ENCODE data around the gene BTAF1. TPM values are rescaled to one million over a fixed set of nuclear protein-coding genes. Genes with fewer than 3 reads are reported as not detected.
"Not testable (repeated sequence)": the region's sequence is repeated elsewhere in the genome, so short reads cannot be mapped to it uniquely, and the experiment has no call there.

The BTAF1 gene
- polyA plus RNA-seq, 1 donor (not counting 4 experiments of a cell fraction or from before 2014, with no cell fraction given), result 42.9 TPM

DNA sequence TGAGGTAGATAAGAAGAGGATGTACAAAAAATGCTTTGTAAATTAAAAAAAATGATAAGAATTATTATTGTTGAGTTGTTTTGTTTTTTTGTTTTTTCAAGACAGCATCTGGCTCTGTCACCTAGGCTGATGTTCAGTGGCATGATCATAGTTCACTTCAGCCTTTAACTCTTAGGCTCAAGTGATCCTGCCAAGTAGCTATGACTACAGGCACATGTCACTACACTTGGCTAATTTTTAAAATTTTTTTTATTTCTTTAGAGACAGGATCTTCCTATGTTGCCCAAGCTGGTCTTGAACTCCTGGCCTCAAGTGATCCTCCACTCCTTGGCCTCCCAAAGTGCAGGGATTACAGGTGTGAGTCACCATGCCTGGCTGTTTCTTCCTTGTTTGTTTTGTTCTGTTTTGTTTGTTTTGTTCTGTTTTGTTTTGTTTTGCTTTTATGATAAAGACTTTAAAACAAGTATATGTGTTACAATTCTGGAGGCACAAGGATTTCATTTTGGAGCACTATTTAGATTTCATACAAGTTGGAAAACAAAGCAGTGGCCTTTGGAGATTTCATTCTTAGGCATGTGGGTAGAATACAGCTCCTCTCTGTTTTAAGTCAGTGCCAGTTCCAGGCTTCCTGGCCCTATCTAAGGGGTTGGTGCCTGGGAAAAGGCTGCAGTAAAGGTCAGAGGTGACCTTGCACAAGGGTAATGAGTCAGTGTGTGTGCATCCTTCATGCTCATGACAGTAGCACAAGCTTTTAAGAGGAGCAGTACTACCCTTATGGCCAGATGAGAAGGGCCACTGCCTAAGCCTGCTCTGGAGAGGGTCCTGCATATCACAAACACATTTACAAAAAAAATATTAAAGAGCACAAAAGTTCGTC is 32.2 kb upstream of the BTAF1 start:
- Histone ChIP-seq H3K9me3 (ENCODE audit: control insufficient read depth, low read depth, low read length) (no peaks in the 10 kb centered on the region), H2AFZ (ENCODE audit: control insufficient read depth, low read length) (no peak overlapping the region), H3K4me2 (ENCODE audit: control insufficient read depth, extremely low read depth, insufficient read depth, low read depth, low read length) (no peak overlapping the region), H3K27ac (ENCODE audit: control insufficient read depth, insufficient read depth, low read length) (no peak overlapping the region), H3K9ac (ENCODE audit: control insufficient read depth, extremely low read depth, insufficient read depth, low read length) (no peak overlapping the region), H3K4me1 (ENCODE audit: control insufficient read depth, extremely low read depth, insufficient read depth, low read length) (peaks cover 12% of the 10 kb centered on the region), H3K27me3 (ENCODE audit: control insufficient read depth, extremely low read depth, insufficient read depth, low read length) (no peaks in the 10 kb centered on the region), H3K9me1 (ENCODE audit: control insufficient read depth, extremely low read depth, insufficient read depth, low read length) (no peaks in the 10 kb centered on the region), H3K36me3 (ENCODE audit: control insufficient read depth in 2 of 2, extremely low read depth in 1 of 2, insufficient read depth in 2 of 2, low read length in 2 of 2) (no peaks in the 10 kb centered on the region), H3K79me2 (ENCODE audit: control insufficient read depth, insufficient read depth, low read length) (no peaks in the 10 kb centered on the region), H3K4me3 (ENCODE audit: control insufficient read depth in 2 of 3, extremely low read depth in 1 of 3, insufficient read depth in 2 of 3, low read depth in 1 of 3, low read length in 3 of 3) (no peak overlapping the region), H4K20me1 (ENCODE audit: control insufficient read depth, extremely low read depth, insufficient read depth, low read length) (no peaks in the 10 kb centered on the region)
- no peak for TF ChIP-seq EZH2 (IDR thresholded peaks at IDR 0.05; ENCODE audit: low read length)
- TF ChIP-seq, protein P1, sequence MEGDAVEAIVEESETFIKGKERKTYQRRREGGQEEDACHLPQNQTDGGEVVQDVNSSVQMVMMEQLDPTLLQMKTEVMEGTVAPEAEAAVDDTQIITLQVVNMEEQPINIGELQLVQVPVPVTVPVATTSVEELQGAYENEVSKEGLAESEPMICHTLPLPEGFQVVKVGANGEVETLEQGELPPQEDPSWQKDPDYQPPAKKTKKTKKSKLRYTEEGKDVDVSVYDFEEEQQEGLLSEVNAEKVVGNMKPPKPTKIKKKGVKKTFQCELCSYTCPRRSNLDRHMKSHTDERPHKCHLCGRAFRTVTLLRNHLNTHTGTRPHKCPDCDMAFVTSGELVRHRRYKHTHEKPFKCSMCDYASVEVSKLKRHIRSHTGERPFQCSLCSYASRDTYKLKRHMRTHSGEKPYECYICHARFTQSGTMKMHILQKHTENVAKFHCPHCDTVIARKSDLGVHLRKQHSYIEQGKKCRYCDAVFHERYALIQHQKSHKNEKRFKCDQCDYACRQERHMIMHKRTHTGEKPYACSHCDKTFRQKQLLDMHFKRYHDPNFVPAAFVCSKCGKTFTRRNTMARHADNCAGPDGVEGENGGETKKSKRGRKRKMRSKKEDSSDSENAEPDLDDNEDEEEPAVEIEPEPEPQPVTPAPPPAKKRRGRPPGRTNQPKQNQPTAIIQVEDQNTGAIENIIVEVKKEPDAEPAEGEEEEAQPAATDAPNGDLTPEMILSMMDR (optimal IDR thresholded peaks at IDR 0.05 in 1 of 3, IDR thresholded peaks at IDR 0.05 in 1 of 3, conservative IDR thresholded peaks at IDR 0.05 in 1 of 3; ENCODE audit: extremely low read depth in 1 of 3, insufficient read depth in 2 of 3, low read length in 3 of 3), result no peak
- peak; percentile 20 for FAIRE-seq
- dilution Hi-C loops (cut with MboI; ENCODE audit: extremely low pct_ligation_motif_present, low sequenced_read_pairs), result no loop called here
- no peak for DNase-seq (ENCODE audit: low read depth, low spot score)

DNA sequence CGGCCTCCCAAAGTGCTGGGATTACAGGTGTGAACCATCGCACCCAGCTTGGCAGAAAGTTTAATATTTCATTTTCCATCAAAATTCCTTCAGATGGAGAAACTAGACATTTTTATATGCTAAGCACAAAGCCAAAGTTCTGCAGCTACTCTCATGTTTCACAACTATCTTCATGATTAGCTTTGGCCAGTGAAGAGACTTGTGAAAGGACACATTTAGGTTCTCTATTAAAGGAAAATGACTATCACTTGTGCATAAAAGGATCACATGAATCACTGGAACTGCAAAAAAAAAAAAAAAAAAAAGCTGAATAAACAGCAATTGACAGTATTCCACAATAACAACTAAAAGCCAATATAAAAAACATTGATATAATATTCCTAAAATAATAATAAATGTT is 30.5 kb upstream of the BTAF1 start:
- H3K4me1 ChIP-seq (ENCODE audit: control insufficient read depth, extremely low read depth, insufficient read depth, low read length), result peaks cover under 1% of the 10 kb centered on the region
- no peaks in the 10 kb centered on the region for H3K36me3 ChIP-seq (ENCODE audit: control insufficient read depth in 2 of 2, extremely low read depth in 1 of 2, insufficient read depth in 2 of 2, low read length in 2 of 2)
- H2AFZ ChIP-seq (ENCODE audit: control insufficient read depth, low read length), result no peak overlapping the region
- H3K9me1 ChIP-seq (ENCODE audit: control insufficient read depth, extremely low read depth, insufficient read depth, low read length), result no peaks in the 10 kb centered on the region
- no peak overlapping the region for H3K9ac ChIP-seq (ENCODE audit: control insufficient read depth, extremely low read depth, insufficient read depth, low read length)
- H4K20me1 ChIP-seq (ENCODE audit: control insufficient read depth, extremely low read depth, insufficient read depth, low read length), result no peaks in the 10 kb centered on the region
- TF ChIP-seq, protein P1 (optimal IDR thresholded peaks at IDR 0.05 in 1 of 3, IDR thresholded peaks at IDR 0.05 in 1 of 3, conservative IDR thresholded peaks at IDR 0.05 in 1 of 3; ENCODE audit: extremely low read depth in 1 of 3, insufficient read depth in 2 of 3, low read length in 3 of 3), result no peak
- no peak for TF ChIP-seq EZH2 (IDR thresholded peaks at IDR 0.05; ENCODE audit: low read length)
- no peak for DNase-seq (ENCODE audit: low read depth, low spot score)
- H3K4me2 ChIP-seq (ENCODE audit: control insufficient read depth, extremely low read depth, insufficient read depth, low read depth, low read length), result no peak overlapping the region
- H3K9me3 ChIP-seq (ENCODE audit: control insufficient read depth, low read depth, low read length), result no peaks in the 10 kb centered on the region
- no peak overlapping the region for H3K4me3 ChIP-seq (ENCODE audit: control insufficient read depth in 2 of 3, extremely low read depth in 1 of 3, insufficient read depth in 2 of 3, low read depth in 1 of 3, low read length in 3 of 3)
- FAIRE-seq, result no peak
- dilution Hi-C loops (cut with MboI; ENCODE audit: extremely low pct_ligation_motif_present, low sequenced_read_pairs), result no loop called here
- no peak overlapping the region for H3K27ac ChIP-seq (ENCODE audit: control insufficient read depth, insufficient read depth, low read length)
- H3K79me2 ChIP-seq (ENCODE audit: control insufficient read depth, insufficient read depth, low read length), result no peaks in the 10 kb centered on the region
- H3K27me3 ChIP-seq (ENCODE audit: control insufficient read depth, extremely low read depth, insufficient read depth, low read length), result no peaks in the 10 kb centered on the region

DNA sequence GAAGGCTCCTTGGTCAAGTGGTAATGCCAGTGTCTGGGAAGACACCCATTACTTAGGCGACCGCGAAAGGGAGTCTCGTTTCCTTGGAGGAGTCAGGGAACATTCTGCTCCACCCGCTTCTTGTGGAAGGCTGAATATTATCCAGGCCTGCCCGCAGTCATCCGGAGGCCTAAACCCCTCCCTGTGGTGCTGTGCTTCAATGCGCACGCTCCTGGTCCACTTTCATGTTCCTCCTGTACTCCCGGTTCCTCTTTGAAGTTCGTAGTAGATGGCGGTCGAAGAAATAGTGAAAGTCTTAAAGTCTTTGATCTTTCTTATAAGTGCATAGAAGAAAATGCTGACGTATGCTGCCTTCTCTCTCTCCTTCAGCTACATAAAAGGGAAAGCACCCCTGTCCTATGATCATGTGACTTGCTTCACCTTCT is 29.3 kb upstream of the BTAF1 start:
- dilution Hi-C loops (cut with MboI; ENCODE audit: extremely low pct_ligation_motif_present, low sequenced_read_pairs); H4K20me1 ChIP-seq (ENCODE audit: control insufficient read depth, extremely low read depth, insufficient read depth, low read length); H3K36me3 ChIP-seq (ENCODE audit: control insufficient read depth in 2 of 2, extremely low read depth in 1 of 2, insufficient read depth in 2 of 2, low read length in 2 of 2); H3K79me2 ChIP-seq (ENCODE audit: control insufficient read depth, insufficient read depth, low read length); H3K9me3 ChIP-seq (ENCODE audit: control insufficient read depth, low read depth, low read length); H2AFZ ChIP-seq (ENCODE audit: control insufficient read depth, low read length); DNase-seq (ENCODE audit: low read depth, low spot score); H3K4me2 ChIP-seq (ENCODE audit: control insufficient read depth, extremely low read depth, insufficient read depth, low read depth, low read length); FAIRE-seq; H3K9me1 ChIP-seq (ENCODE audit: control insufficient read depth, extremely low read depth, insufficient read depth, low read length); H3K4me1 ChIP-seq (ENCODE audit: control insufficient read depth, extremely low read depth, insufficient read depth, low read length); H3K9ac ChIP-seq (ENCODE audit: control insufficient read depth, extremely low read depth, insufficient read depth, low read length); H3K27ac ChIP-seq (ENCODE audit: control insufficient read depth, insufficient read depth, low read length); H3K27me3 ChIP-seq (ENCODE audit: control insufficient read depth, extremely low read depth, insufficient read depth, low read length); H3K4me3 ChIP-seq (ENCODE audit: control insufficient read depth in 2 of 3, extremely low read depth in 1 of 3, insufficient read depth in 2 of 3, low read depth in 1 of 3, low read length in 3 of 3): not testable (repeated sequence)

All from keratinocyte (primary cell).